Central memory CD8-positive, alpha-beta T cell (primary cell): ENCODE measurements around the gene GALNTL6.

Experiments
- ATAC-seq: fragments of 150-1000 bp; cut with Tn5 transposase; replicated peaks from 2 replicates; pipeline ENCODE4 v1.10.0; 2022; ENCODE audit warnings: mild to moderate bottlenecking, moderate FRiP score, moderate number of reproducible peaks; ENCODE audit not compliant: poor library complexity, severe bottlenecking; ENCODE audit errors: extremely low read depth
- DNase-seq, 2 donors: peaks; one replicate each; pipeline ENCODE4 v3.0.0; 2021; ENCODE audit warnings: low spot score in 2 of 2
- H3K27ac Mint-ChIP-seq: one replicate; pipeline ENCODE4 v1.8.0; 2022; ENCODE audit warnings: low read depth, mild to moderate bottlenecking, moderate library complexity, mixed read lengths
- H3K27me3 Mint-ChIP-seq: one replicate; pipeline ENCODE4 v1.8.0; 2022; ENCODE audit warnings: mixed read lengths
- H3K36me3 Mint-ChIP-seq: one replicate; pipeline ENCODE4 v1.8.0; 2022; ENCODE audit warnings: mild to moderate bottlenecking, moderate library complexity, mixed read lengths; ENCODE audit not compliant: insufficient read depth
- H3K4me1 Mint-ChIP-seq: one replicate; pipeline ENCODE4 v1.8.0; 2022; ENCODE audit warnings: mixed read lengths
- H3K4me3 Mint-ChIP-seq: one replicate; pipeline ENCODE4 v1.8.0; 2022; ENCODE audit warnings: mild to moderate bottlenecking, moderate library complexity, mixed read lengths
- H3K9me3 Mint-ChIP-seq: one replicate; pipeline ENCODE4 v1.8.0; 2022; ENCODE audit warnings: mixed read lengths

Gene GALNTL6

DNA sequence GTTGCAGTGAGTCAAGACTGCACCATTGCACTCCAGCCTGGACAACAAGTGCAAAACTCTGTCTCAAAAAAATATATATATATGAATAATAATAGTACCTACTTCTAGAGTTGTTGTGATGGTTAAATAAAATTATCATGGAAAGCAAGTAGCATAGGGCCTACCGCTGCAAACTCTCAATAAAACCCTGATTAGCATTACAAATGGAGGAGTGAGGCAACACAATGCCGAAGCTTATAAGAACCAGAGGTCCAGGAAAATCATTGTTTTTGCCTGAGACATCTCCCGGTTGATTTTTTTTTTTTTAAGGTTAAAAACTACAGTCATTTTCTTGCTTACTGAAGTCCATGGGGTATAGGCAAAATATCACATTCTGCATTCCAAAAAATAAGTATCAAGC lies 1170.4 kb downstream of the GALNTL6 start:
- ATAC-seq (no peak), DNase-seq (no peak)
- no peaks in the 10 kb centered on the region for H3K36me3 Mint-ChIP-seq
- peaks cover 10% of the 10 kb centered on the region for H3K9me3 Mint-ChIP-seq
- H3K27me3 Mint-ChIP-seq: peaks cover 18% of the 10 kb centered on the region
- no peak overlapping the region for H3K27ac Mint-ChIP-seq
- H3K4me1 Mint-ChIP-seq: no peaks in the 10 kb centered on the region
- no peak overlapping the region for H3K4me3 Mint-ChIP-seq

DNA sequence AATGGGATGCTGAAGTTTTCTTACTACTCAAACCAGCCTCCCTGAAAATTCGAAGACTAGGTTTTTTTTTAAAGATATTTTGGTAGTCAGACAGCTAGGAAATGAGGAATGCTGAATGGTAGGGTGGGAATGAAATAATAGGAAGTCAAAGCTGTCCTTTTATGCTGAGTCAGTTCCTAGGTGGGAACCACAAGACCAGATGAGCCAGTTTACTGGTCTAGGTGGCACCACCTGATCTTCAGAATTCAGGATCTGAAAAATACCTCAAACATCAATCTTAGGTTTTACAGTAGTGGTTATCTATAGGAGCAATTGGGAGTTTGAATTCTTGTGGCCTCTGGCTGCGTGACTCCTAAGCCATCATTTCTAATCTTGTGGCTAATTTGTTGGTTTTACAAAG lies 1172.3 kb downstream of the GALNTL6 start:
- Mint-ChIP-seq H3K4me3 (no peak overlapping the region), H3K27ac (no peak overlapping the region), H3K27me3 (peaks cover 16% of the 10 kb centered on the region), H3K36me3 (no peaks in the 10 kb centered on the region), H3K4me1 (no peaks in the 10 kb centered on the region), H3K9me3 (peaks cover 10% of the 10 kb centered on the region)
- no peak for ATAC-seq
- no peak for DNase-seq

DNA sequence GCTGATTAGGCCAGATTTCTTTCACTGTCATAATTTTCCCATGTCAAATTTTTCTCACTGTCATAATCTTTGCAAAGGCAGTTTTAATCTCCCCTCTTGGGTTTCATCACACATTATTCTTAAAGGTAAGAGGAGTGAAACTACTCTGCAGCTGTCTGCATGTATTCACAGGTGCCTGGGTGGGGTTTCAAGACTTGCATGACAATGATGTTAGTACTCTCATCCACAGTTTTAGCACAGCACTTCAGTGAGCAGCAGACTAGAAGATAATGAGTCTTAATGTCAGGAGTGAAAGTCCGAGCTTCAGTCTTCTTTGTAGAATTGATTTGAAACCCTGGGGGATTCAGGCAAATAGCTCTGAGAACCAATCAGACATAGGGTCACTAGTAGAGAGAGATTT lies 1172.9 kb downstream of the GALNTL6 start:
- H3K27ac Mint-ChIP-seq: no peak overlapping the region
- no peak overlapping the region for H3K4me3 Mint-ChIP-seq
- DNase-seq (no peak), ATAC-seq (no peak)
- no peaks in the 10 kb centered on the region for H3K4me1 Mint-ChIP-seq
- peaks cover 10% of the 10 kb centered on the region for H3K27me3 Mint-ChIP-seq
- H3K36me3 Mint-ChIP-seq: no peaks in the 10 kb centered on the region
- H3K9me3 Mint-ChIP-seq: peaks cover 10% of the 10 kb centered on the region

- no peak for ATAC-seq
- H3K27ac Mint-ChIP-seq: no peak overlapping the region
- H3K9me3 Mint-ChIP-seq: peaks cover 10% of the 10 kb centered on the region
- no peaks in the 10 kb centered on the region for H3K27me3 Mint-ChIP-seq
- H3K4me1 Mint-ChIP-seq: no peaks in the 10 kb centered on the region
- H3K4me3 Mint-ChIP-seq: no peak overlapping the region
- H3K36me3 Mint-ChIP-seq: no peaks in the 10 kb centered on the region
- no peak for DNase-seq
Observed at GRCh38 chr4:172989984-172990820, 1177.0 kb downstream of the GALNTL6 start.

- peaks cover 11% of the 10 kb centered on the region for H3K27me3 Mint-ChIP-seq
- H3K4me1 Mint-ChIP-seq: no peaks in the 10 kb centered on the region
- H3K4me3 Mint-ChIP-seq: no peak overlapping the region
- H3K36me3 Mint-ChIP-seq: no peaks in the 10 kb centered on the region
- H3K9me3 Mint-ChIP-seq: peaks cover 6% of the 10 kb centered on the region
- ATAC-seq: no peak
- no peak for DNase-seq
- H3K27ac Mint-ChIP-seq: no peak overlapping the region
Observed at GRCh38 chr4:172992648-172993378, 1179.6 kb downstream of the GALNTL6 start.

DNA sequence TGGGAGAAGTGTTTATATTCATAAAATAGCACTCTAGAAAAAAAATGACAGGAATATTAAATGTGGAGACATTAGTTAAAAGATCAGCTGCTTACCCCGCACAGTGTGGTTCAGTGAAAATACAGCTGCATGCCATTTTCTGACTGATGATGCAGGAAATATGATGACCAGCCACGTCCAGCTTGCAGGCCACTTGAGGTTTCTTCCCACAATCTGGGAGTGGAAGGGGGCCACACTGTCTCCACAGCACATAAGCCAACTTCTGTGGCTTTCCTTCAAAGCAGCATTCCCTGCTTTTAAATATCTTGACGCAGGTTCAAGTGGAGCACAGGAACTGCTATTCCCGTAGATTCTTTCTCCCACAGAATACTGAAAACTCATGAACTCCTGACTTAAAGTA lies 1182.0 kb downstream of the GALNTL6 start:
- Mint-ChIP-seq H3K4me1 (no peaks in the 10 kb centered on the region), H3K27me3 (peaks cover 16% of the 10 kb centered on the region), H3K9me3 (no peaks in the 10 kb centered on the region), H3K4me3 (no peak overlapping the region), H3K27ac (no peak overlapping the region), H3K36me3 (no peaks in the 10 kb centered on the region)
- DNase-seq: no peak
- no peak for ATAC-seq

GRCh38 chr4:172995704-172996103 lies 1182.5 kb downstream of the GALNTL6 start:
- Mint-ChIP-seq H3K27me3 (peaks cover 16% of the 10 kb centered on the region), H3K27ac (no peak overlapping the region), H3K9me3 (no peaks in the 10 kb centered on the region), H3K4me1 (no peaks in the 10 kb centered on the region), H3K36me3 (no peaks in the 10 kb centered on the region), H3K4me3 (no peak overlapping the region)
- no peak for DNase-seq
- ATAC-seq: no peak

GRCh38 chr4:172996571-172997216 lies 1183.5 kb downstream of the GALNTL6 start:
- H3K27me3 Mint-ChIP-seq: peaks cover 16% of the 10 kb centered on the region
- ATAC-seq (no peak), DNase-seq (no peak)
- no peak overlapping the region for H3K4me3 Mint-ChIP-seq
- no peaks in the 10 kb centered on the region for H3K36me3 Mint-ChIP-seq
- no peaks in the 10 kb centered on the region for H3K4me1 Mint-ChIP-seq
- H3K9me3 Mint-ChIP-seq: no peaks in the 10 kb centered on the region
- H3K27ac Mint-ChIP-seq: no peak overlapping the region

GRCh38 chr4:172997217-172997609 lies 1184.0 kb downstream of the GALNTL6 start:
- no peak for ATAC-seq
- DNase-seq: no peak
- Mint-ChIP-seq H3K27ac (no peak overlapping the region), H3K36me3 (no peaks in the 10 kb centered on the region), H3K27me3 (peaks cover 16% of the 10 kb centered on the region), H3K4me1 (no peaks in the 10 kb centered on the region), H3K4me3 (no peak overlapping the region), H3K9me3 (no peaks in the 10 kb centered on the region)

DNA sequence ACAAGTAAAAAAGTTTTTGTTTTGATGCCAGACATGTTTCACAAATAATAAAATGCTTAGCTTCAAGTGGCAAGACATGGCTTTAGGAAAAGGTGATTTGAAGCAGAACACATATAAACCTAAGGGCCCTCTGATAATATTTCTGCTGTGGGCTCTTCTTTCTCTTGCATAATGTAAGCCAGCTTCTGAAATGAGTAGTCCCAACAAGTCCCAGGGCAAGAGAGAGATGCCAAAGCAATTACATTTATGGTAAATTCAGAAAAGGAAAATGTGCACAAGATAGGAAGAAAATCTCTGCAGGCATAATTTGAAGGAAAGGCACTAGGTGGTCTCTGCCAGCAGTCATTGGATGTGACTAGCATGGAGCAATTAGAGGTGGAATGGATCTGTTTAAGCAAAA lies 1184.7 kb downstream of the GALNTL6 start:
- Mint-ChIP-seq H3K4me1 (no peaks in the 10 kb centered on the region), H3K27ac (no peak overlapping the region), H3K36me3 (no peaks in the 10 kb centered on the region), H3K4me3 (no peak overlapping the region), H3K9me3 (no peaks in the 10 kb centered on the region), H3K27me3 (peaks cover 16% of the 10 kb centered on the region)
- DNase-seq (no peak), ATAC-seq (no peak)

- DNase-seq: no peak
- Mint-ChIP-seq H3K4me3 (no peak overlapping the region), H3K9me3 (no peaks in the 10 kb centered on the region), H3K27me3 (peaks cover 16% of the 10 kb centered on the region), H3K36me3 (no peaks in the 10 kb centered on the region), H3K27ac (no peak overlapping the region), H3K4me1 (no peaks in the 10 kb centered on the region)
- no peak for ATAC-seq
Observed at GRCh38 chr4:172998527-172999469, 1185.6 kb downstream of the GALNTL6 start.

GRCh38 chr4:173001571-173001970 lies 1188.4 kb downstream of the GALNTL6 start:
- ATAC-seq: no peak
- Mint-ChIP-seq H3K4me3 (no peak overlapping the region), H3K27me3 (peaks cover 16% of the 10 kb centered on the region), H3K4me1 (no peaks in the 10 kb centered on the region), H3K9me3 (no peaks in the 10 kb centered on the region), H3K27ac (no peak overlapping the region), H3K36me3 (no peaks in the 10 kb centered on the region)
- no peak for DNase-seq
